GM21528 (cell line): ENCODE results near the gene TMEM169.
"Not testable (repeated sequence)": the region's sequence is repeated elsewhere in the genome, so short reads cannot be mapped to it uniquely, and the experiment has no call there.

Source experiments
- ATAC-seq: cut with Tn5 transposase; IDR thresholded peaks from one replicate; pipeline ENCODE4 v1.9.1; 2021; ENCODE audit warnings: mild to moderate bottlenecking, moderate library complexity; ENCODE audit not compliant: unreplicated experiment, low FRiP score

The TMEM169 gene

DNA sequence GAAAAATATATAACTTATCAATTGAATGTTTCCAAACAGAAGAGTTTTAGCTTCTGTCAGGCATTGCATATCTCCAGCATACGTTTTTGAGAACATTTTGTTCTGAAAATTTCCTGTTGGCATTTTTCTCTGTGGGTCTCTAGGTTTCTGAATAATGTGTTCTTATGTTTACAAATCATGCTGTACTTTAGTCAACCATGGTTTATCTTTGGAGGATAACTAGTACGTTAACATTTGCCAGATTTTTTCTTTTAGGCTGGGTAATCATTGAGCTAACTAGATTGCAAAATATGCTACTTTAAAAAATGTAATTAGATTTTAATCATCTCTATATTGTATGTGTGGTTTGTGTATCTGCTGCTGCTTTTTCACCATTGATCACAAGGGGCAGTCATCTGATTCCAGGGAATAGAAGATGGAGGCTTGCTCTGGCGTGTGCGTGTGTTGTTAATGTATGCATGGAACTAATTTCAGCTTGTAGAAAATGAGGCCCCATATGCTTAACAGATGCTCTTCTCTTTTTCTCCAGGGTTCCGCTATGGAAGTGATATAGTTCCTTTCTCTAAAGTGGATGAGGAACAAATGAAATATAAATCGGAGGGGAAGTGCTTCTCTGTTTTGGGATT lies 48.7 kb downstream of the TMEM169 start:
- no peak for ATAC-seq

GRCh38 chr2:216131175-216131926 lies 49.6 kb downstream of the TMEM169 start:
- no peak for ATAC-seq

DNA sequence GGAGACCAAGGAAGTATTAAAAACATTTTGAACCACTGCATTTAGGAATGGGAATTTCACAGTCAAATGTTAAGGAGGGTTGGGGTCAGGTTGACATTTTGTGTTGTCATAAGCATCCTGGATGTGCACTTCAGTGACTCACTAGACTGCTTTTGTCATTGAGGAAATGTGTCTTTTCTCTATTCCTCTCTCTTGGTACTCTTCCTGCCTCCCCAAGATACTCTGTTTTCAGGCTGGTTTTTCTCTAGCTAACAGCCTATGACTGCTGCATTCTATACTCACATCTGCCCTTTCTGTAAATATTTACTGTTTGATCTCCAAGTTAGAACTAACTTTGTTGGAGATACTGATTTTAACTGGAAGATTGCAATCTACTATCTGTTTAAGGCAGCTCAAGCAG lies 50.9 kb downstream of the TMEM169 start:
- no peak for ATAC-seq

DNA sequence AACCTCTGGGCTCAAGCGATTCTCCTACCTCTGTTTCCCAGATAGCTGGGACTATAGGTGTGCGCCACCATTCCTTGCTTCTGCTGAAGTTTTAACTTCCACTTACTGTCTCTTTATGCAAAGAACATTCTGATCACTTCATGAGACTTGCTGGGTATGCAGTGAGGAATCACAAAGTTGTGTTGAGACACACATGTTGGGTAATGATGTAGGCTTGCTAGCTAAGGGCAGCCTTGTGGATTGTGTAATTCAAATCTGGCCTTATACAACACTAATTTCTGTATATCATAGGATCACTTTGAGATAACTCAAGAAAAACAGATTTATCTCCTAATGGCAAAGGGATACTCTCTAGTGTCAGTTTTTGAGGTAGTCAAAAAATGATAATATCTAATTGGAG lies 51.7 kb downstream of the TMEM169 start:
- no peak for ATAC-seq

DNA sequence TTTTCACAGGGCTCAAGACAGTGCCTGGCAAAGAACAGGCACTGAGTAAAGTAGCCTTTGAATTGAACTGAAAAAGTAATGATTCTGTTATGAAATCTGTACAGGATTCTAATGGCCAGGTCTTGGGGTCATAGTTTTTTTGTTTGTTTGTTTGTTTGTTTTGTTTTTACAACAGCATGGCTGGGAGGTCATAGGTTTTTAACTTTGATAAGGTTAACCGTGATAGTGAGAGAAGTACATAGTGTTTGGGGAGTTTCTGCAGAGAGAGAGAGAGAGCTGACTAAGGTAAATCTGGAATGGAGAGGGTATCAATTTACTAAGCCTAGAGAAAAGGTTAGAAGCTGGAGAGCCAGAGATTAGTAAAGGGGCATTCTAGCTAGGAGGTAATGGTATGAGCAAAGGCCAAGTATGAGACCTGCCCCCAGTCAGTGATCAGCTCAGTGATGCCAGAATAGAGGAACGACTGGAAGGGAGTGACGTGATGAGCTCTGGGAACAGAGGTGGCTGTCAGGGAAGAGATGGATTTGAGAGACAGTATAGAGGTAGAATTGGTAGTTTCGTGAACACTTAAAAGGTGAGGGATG lies 53.3 kb downstream of the TMEM169 start:
- ATAC-seq = no peak

- no peak for ATAC-seq
Observed at GRCh38 chr2:216139884-216140283, 58.2 kb downstream of the TMEM169 start.

GRCh38 chr2:216141516-216141915 lies 59.8 kb downstream of the TMEM169 start:
- not testable (repeated sequence) for ATAC-seq

- peak; percentile 99 for ATAC-seq
Observed at GRCh38 chr2:216142540-216142939, 60.8 kb downstream of the TMEM169 start.

GRCh38 chr2:216144372-216144771 lies 62.7 kb downstream of the TMEM169 start:
- ATAC-seq = no peak

DNA sequence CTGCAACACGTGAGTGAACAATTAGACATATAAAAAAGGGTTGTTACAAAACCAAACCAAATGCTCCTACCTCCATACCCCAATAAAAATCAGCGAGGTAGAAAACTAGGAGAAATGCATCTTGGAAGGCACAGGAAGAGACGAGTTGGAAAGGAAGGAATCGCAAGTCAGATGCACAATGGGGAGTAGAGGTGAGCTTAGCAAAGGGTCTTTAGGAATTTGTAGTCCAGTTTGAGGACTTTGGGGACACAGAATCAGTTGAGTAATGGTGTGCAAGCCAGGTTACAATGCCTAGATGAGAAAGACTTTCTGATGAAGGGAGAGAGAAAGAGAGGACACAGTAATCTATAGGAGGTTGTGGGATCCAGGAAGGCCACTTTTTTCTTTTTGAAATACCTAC lies 63.1 kb downstream of the TMEM169 start:
- no peak for ATAC-seq

DNA sequence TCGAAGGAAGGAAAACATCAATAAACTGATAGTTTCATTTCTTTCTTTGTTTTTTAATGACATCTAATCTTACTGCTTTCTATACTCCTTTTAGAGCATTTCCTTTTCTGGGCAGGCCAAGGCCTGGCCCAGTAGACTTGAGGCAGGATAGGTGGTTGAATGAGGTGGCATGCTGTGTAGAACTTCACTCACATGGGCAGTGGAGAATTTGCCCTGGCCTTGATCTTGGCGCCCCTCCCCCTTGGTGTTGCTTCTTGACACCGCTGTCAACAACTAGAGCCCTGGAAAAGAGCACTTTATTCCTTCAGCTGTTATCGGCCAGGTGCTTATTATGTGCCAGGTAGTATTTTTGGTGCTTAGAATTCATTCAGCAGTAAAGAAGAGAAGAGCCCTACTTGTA lies 64.9 kb downstream of the TMEM169 start:
- no peak for ATAC-seq

DNA sequence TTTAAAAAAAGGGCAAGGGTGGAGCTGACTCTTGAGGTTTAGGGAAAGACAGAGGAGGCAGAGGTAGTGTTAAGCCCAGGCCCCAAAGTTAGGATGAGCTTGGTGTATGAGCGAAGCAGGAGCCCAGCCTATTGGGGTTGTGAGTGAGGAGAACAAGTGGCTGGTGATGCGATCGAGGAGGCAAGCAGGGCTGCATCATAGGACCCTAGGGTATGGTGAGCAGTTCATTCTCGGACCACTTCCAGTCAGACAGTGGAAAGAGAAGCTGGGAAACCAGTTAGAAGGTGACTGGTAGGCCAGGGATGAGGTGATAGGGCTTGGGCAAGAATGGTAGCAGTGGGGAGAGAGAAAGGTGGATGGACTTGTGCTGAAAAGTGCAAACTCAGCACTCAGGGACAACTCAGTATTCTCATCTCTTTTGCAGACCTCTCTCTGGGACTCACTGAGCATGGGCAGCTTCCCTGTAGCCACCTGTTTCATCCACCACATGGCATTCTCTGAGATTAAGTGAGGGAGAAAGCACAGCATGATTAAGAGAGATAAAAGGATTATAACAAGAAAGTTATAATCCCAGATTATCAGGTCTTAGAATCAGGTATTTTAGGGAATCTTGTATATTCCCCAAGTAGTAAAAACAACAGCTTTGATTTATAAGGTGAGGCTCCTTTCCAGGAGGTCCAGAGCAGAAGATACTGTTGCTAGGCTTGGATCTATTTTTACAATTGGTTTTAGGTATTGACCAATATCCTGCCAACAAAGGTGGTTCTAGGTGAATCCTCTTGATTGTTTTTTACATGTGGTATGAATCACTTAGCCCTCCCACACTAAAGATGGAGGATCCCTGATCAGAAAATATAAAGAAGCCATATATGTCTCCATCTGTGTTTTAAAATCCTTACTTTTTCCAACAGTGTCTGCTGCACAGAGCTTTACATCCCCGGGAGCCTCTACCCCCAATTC lies 65.7 kb downstream of the TMEM169 start:
- no peak for ATAC-seq

- no peak for ATAC-seq
Observed at GRCh38 chr2:216148983-216149382, 67.3 kb downstream of the TMEM169 start.

DNA sequence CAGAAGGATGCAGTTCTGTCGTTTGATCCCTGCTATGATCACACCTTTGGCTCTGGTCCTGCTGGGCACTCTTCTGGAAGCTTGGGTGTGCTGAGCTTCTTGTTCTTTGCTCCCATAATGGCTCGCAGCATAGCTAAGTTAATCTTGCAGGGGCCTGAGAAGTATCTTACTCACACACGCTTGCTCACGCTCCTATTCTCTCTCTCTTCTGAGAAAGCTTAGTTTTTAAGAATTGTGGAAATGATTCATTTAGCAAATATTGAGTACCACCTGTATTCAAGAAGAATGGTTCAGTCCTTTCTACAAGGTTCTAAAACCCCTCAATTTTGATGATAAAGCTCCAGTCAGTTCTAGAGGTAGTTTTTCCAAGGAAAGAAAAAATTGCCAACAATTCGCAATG lies 68.0 kb downstream of the TMEM169 start:
- no peak for ATAC-seq

GRCh38 chr2:216151313-216152025 lies 69.8 kb downstream of the TMEM169 start:
- ATAC-seq = no peak
